Nucleus accumbens (tissue), 56 donors: ENCODE data around the gene C4orf46.

ENCODE experiments used
- DNase-seq, 56 donors: peaks; one replicate each; lab custom pipeline; 2025; lab: John Stamatoyannopoulos, UW

Gene C4orf46

DNA sequence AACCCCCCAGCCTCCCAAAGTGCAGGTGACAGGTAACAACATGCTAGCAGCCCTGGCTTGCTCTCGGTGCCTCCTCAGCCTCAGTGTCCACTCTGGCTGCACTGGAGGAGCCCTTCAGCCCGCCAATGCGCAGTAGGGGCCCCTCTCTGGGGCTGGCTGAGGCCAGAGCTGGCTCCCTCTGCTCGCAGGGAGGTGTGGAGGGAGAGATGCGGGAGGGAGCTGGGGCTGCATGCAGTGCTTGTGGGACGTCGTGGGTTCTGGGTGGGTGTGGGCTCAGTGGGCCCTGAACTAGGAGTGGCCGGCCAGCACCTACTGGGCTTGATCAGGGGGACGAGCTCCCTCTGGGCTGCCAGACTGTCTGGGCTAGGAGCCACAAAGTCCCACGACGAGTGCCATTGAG is 14.4 kb downstream of the C4orf46 start:
- no peak for DNase-seq

GRCh38 chr4:158656439-158656838 is 15.2 kb downstream of the C4orf46 start:
- no peak for DNase-seq

DNA sequence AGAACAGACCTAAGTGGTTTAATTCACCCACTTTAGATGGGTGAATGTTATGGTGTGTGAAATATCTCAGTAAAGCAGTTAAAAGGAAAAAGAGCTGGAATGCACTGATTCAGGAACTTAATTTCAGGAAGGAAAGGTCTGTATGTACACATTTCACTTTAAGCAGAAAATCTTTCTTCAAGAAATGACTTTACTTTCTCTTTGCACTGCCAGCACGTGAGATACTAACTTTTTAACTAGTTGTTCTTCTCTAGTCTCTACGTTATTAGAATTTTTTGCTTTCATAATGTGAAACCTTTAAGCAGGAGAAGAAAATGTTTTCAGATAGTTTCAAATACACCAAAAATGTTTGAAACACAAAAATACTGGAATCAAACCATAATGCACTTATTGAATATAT is 18.8 kb downstream of the C4orf46 start:
- DNase-seq, result no peak

- no peak for DNase-seq
Observed at GRCh38 chr4:158649111-158649680, 22.5 kb downstream of the C4orf46 start.

DNA sequence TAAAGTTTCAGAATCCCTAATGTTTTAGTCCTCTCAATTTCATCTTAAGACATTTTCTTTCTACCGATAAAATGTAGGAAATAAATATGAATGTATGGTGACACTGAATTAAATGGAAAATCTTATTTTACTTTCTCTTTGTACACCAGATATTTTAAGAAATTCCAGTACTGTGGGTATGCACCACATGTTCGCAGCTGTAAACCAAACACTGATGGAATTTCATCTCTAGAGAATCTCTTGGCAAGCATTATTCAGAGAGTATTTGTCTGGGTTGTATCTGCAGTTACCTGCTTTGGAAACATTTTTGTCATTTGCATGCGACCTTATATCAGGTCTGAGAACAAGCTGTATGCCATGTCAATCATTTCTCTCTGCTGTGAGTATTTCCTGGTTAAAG is 26.9 kb downstream of the C4orf46 start:
- DNase-seq, result no peak

- DNase-seq, result no peak
Observed at GRCh38 chr4:158644356-158644755, 27.3 kb downstream of the C4orf46 start.

DNA sequence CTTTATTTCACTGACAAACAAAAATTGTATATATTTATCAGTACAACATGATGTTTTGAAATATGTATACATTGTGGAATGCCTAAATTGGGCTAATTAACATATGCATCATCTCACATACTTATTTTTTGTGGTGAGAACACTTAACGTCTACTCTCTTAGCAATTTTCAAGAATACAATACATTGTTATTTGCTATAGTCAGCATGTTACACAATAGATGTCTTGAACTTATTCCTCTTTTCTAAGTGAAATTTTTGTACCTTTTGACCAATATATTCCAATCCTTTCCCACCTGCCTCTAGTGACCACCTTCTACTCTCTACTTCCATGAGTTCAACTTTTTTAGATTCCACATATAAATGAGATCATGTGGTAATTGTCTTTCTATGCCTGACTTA is 35.1 kb downstream of the C4orf46 start:
- DNase-seq, result no peak

- DNase-seq, result no peak
Observed at GRCh38 chr4:158630893-158631292, 40.8 kb downstream of the C4orf46 start.

DNA sequence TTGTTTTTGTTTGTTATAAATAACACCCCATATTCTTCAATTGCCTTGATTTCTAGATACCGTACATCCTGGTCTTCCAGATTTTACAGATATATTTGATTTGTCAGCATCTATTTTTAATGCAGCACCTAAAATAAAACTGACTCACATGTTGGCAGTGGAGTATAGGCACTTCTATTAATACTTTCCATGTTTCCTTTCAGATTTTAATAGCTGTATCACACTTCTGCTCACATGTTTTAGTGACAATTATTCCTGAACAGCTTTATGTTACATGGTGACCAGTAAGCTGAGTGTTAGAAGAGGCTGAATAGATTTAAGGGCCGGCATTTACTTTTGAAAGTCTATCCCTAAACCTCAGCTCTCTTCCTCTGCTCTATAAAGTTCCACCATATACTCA is 46.1 kb downstream of the C4orf46 start:
- DNase-seq, result no peak

DNA sequence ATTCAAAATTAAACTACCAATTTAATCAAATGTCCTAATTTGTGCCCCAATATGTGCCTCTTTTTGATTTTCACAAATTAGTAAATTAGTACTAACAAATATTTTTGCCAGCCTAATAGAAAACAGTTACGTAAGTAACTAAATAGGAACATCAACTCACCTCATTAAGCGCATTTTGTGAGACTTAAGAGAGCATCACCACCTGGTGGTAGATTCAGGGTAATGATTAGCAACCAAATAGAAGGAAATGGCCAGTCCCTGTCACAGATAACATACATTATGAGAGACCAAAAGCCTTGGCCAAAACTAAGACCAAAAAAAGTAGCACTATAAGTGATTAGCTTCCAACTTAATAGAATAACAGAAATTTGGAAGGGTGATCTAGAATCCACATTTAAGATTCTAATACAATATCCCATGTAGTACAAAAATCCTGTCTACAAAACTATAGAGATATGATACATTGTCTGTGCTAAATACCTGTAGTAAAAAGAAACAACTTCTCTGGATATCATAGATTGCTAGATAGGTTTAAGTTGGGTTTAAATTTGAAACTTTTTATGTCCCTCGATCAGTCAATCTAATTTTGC is 46.7 kb downstream of the C4orf46 start:
- peak in 6 of 56 donors; percentile 0 to 15 (median 4) for DNase-seq

GRCh38 chr4:158622251-158622650 is 49.4 kb downstream of the C4orf46 start:
- no peak for DNase-seq

DNA sequence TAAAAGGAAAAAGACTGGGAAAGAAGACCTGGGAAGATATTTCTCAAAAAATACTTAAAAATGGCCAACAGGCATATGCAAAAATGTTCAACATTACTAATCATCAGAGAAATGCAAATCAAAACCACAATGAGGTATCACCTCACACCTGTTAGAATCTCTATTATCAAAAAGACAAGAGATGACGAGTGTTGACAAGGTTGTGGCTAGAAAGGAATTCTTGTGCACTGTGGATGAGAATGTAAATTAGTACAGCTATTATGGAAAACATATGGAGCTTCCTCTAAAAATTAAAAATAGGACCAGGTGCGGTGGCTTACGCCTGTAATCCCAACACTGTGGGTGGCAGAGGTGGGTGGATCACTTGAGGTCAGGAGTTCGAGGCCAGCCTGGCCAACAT is 50.0 kb downstream of the C4orf46 start:
- DNase-seq, result no peak

DNA sequence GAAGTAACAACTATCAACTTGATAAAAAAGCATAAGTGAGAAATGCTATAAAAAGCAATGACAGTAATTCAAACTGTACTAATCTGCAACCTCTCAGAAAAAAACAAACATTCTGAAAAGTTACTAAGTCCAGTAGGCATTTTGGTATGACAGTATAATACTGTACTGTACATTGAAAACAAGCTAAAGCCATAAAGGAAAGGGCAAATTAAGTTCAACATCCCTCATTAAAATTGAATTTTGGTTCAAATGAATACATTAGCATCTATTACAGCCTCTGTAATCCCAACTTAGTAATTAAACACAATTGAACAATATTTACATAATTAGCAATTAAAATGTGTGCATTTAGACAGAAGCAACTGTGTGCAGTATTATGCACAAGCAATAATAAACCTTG is 53.7 kb downstream of the C4orf46 start:
- DNase-seq, result no peak
